Measurements from ENCODE around the gene RABGEF1.

RABGEF1 gene

DNA sequence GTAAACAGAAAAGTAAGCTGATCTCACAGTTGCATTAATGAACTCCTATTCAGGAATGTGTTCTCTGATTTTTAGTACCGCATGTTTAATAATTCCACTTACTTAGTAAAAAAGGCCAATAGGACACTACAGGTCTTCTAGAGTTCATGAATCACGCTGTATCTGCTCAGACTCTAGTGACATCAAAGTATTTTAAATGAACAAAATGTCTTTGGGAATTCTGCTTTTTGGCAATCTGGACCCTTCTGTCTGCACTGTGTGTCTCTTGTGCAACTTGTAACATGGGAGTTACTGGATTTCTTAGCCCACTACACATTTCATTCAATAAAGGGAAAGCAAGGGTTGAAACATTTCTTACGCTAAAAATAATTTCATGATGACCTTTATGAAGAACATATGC, 50.2 kb downstream of the RABGEF1 start:
- Histone ChIP-seq H3K4me1 (ENCODE audit: low read depth, poor library complexity, severe bottlenecking) (no peaks in the 10 kb centered on the region), H3K36me3 (ENCODE audit: insufficient read depth) (no peaks in the 10 kb centered on the region), H3K4me3 (IDR thresholded peaks at IDR 0.05; ENCODE audit: insufficient read depth, low read depth, low read length) (no peak overlapping the region), H4K20me1 (ENCODE audit: insufficient read depth) (no peaks in the 10 kb centered on the region), H3K4me2 (no peak overlapping the region), H2AFZ (ENCODE audit: low read depth) (no peak overlapping the region), H3K27ac (no peak overlapping the region), H3K79me2 (ENCODE audit: insufficient read depth, low read depth) (no peaks in the 10 kb centered on the region), H3K27me3 (ENCODE audit: insufficient read depth, low read depth) (no peaks in the 10 kb centered on the region), H3K9ac (no peak overlapping the region)
- TF ChIP-seq, protein P1, sequence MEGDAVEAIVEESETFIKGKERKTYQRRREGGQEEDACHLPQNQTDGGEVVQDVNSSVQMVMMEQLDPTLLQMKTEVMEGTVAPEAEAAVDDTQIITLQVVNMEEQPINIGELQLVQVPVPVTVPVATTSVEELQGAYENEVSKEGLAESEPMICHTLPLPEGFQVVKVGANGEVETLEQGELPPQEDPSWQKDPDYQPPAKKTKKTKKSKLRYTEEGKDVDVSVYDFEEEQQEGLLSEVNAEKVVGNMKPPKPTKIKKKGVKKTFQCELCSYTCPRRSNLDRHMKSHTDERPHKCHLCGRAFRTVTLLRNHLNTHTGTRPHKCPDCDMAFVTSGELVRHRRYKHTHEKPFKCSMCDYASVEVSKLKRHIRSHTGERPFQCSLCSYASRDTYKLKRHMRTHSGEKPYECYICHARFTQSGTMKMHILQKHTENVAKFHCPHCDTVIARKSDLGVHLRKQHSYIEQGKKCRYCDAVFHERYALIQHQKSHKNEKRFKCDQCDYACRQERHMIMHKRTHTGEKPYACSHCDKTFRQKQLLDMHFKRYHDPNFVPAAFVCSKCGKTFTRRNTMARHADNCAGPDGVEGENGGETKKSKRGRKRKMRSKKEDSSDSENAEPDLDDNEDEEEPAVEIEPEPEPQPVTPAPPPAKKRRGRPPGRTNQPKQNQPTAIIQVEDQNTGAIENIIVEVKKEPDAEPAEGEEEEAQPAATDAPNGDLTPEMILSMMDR (conservative IDR thresholded peaks at IDR 0.05; ENCODE audit: low read depth, low read length): no peak

GRCh38 chr7:66800591-66800990, 60.1 kb downstream of the RABGEF1 start:
- Histone ChIP-seq H3K36me3 (ENCODE audit: insufficient read depth) (peaks cover 7% of the 10 kb centered on the region; the same call in 1 of the 2 replicates), H3K4me2 (no peak overlapping the region), H3K27me3 (ENCODE audit: insufficient read depth, low read depth) (no peaks in the 10 kb centered on the region), H3K4me3 (IDR thresholded peaks at IDR 0.05; ENCODE audit: insufficient read depth, low read depth, low read length) (no peak overlapping the region), H3K4me1 (ENCODE audit: low read depth, poor library complexity, severe bottlenecking) (no peaks in the 10 kb centered on the region), H3K9ac (no peak overlapping the region), H3K27ac (no peak overlapping the region), H4K20me1 (ENCODE audit: insufficient read depth) (no peaks in the 10 kb centered on the region), H2AFZ (ENCODE audit: low read depth) (no peak overlapping the region), H3K79me2 (ENCODE audit: insufficient read depth, low read depth) (no peaks in the 10 kb centered on the region)
- TF ChIP-seq, protein P1 (conservative IDR thresholded peaks at IDR 0.05; ENCODE audit: low read depth, low read length): no peak

- Histone ChIP-seq H3K4me1 (ENCODE audit: low read depth, poor library complexity, severe bottlenecking) (no peaks in the 10 kb centered on the region), H3K9ac (no peak overlapping the region), H3K27me3 (ENCODE audit: insufficient read depth, low read depth) (no peaks in the 10 kb centered on the region), H3K36me3 (ENCODE audit: insufficient read depth) (no peaks in the 10 kb centered on the region; the same call in 1 of the 2 replicates), H2AFZ (ENCODE audit: low read depth) (no peak overlapping the region), H3K27ac (no peak overlapping the region), H3K79me2 (ENCODE audit: insufficient read depth, low read depth) (no peaks in the 10 kb centered on the region), H3K4me3 (IDR thresholded peaks at IDR 0.05; ENCODE audit: insufficient read depth, low read depth, low read length) (no peak overlapping the region), H3K4me2 (no peak overlapping the region), H4K20me1 (ENCODE audit: insufficient read depth) (no peaks in the 10 kb centered on the region)
- TF ChIP-seq, protein P1 (conservative IDR thresholded peaks at IDR 0.05; ENCODE audit: low read depth, low read length): no peak
Observed at GRCh38 chr7:66804001-66804400, 63.5 kb downstream of the RABGEF1 start.

DNA sequence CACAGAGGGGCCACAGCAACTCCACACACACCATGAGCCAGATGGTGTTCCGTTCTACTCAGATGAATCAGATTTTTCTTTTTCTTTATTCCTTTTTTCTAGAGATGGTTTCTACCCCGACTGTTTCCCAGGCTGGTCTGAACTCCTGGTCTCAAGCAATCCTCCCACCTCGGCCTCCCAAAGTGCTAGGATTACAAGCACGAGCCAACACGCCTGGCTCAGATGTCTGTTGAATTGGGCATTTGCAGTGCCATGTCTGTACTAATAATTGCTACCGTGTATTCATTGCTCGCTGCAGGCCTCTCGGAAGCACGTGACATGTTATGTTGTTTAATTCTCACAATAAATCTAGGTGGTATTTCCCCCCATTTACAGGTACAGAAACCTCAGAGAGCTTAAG, 67.2 kb downstream of the RABGEF1 start:
- H3K27me3 ChIP-seq (ENCODE audit: insufficient read depth, low read depth): no peaks in the 10 kb centered on the region
- H4K20me1 ChIP-seq (ENCODE audit: insufficient read depth): no peaks in the 10 kb centered on the region
- H3K79me2 ChIP-seq (ENCODE audit: insufficient read depth, low read depth): no peaks in the 10 kb centered on the region
- H3K4me1 ChIP-seq (ENCODE audit: low read depth, poor library complexity, severe bottlenecking): no peaks in the 10 kb centered on the region
- H2AFZ ChIP-seq (ENCODE audit: low read depth): no peak overlapping the region
- H3K9ac ChIP-seq: no peak overlapping the region
- no peak overlapping the region for H3K27ac ChIP-seq
- no peak overlapping the region for H3K4me3 ChIP-seq (IDR thresholded peaks at IDR 0.05; ENCODE audit: insufficient read depth, low read depth, low read length)
- TF ChIP-seq, protein P1 (conservative IDR thresholded peaks at IDR 0.05; ENCODE audit: low read depth, low read length): no peak
- no peak overlapping the region for H3K4me2 ChIP-seq
- no peaks in the 10 kb centered on the region; the same call in 1 of the 2 replicates for H3K36me3 ChIP-seq (ENCODE audit: insufficient read depth)
